Dermis blood vessel endothelial cell (primary cell): ENCODE results near the gene KDM3B. TPM values are rescaled to one million over a fixed set of nuclear protein-coding genes. Genes with fewer than 3 reads are reported as not detected.

Source experiments
- DNase-seq: peaks from one replicate; pipeline ENCODE4 v3.0.0; 2010
- total RNA-seq: library from RNA; depleted of rRNA; stranded (reverse); fragments of >200 nt; gene quantifications from 2 replicates; pipeline ENCODE4 v1.2.3, GENCODE V29; 2014

The KDM3B gene
- total RNA-seq, 1 donor from 2014 or later: 52.8 TPM

GRCh38 chr5:138449501-138450239, 97.2 kb downstream of the KDM3B start:
- peak; percentile 89 for DNase-seq

- DNase-seq: no peak
Observed at GRCh38 chr5:138450971-138451370, 98.5 kb downstream of the KDM3B start.

GRCh38 chr5:138452720-138453119, 100.2 kb downstream of the KDM3B start:
- no peak for DNase-seq

GRCh38 chr5:138453590-138453989, 101.1 kb downstream of the KDM3B start:
- no peak for DNase-seq

- no peak for DNase-seq
Observed at GRCh38 chr5:138454121-138454520, 101.6 kb downstream of the KDM3B start.

- no peak for DNase-seq
Observed at GRCh38 chr5:138455232-138455930, 102.9 kb downstream of the KDM3B start.

GRCh38 chr5:138457531-138458275, 105.2 kb downstream of the KDM3B start:
- DNase-seq: no peak

- no peak for DNase-seq
Observed at GRCh38 chr5:138458384-138458783, 105.9 kb downstream of the KDM3B start.

- no peak for DNase-seq
Observed at GRCh38 chr5:138458856-138459255, 106.4 kb downstream of the KDM3B start.

- DNase-seq: peak; percentile 76
Observed at GRCh38 chr5:138459311-138459933, 106.9 kb downstream of the KDM3B start.

- no peak for DNase-seq
Observed at GRCh38 chr5:138460032-138460693, 107.7 kb downstream of the KDM3B start.

GRCh38 chr5:138461343-138462125, 109.0 kb downstream of the KDM3B start:
- peak; percentile 76 for DNase-seq

GRCh38 chr5:138463419-138464007, 111.0 kb downstream of the KDM3B start:
- no peak for DNase-seq

GRCh38 chr5:138464008-138464387, 111.5 kb downstream of the KDM3B start:
- DNase-seq: peak; percentile 97

GRCh38 chr5:138464388-138465260, 112.1 kb downstream of the KDM3B start:
- DNase-seq: peak; percentile 98

- peak; percentile 93 for DNase-seq
Observed at GRCh38 chr5:138465261-138466124, 113.0 kb downstream of the KDM3B start, which contains the start of gene EGR1. TSS of gene EGR1 (plus strand) at chr5:138465479. CDS start at chr5:138465762, 283 bp downstream.

GRCh38 chr5:138466125-138466899, 113.8 kb downstream of the KDM3B start:
- DNase-seq: no peak
